ENCODE measurements around the gene SPRR1B. TPM values are rescaled to one million over a fixed set of nuclear protein-coding genes. Genes with fewer than 3 reads are reported as not detected.
"Not testable (repeated sequence)": the region's sequence is repeated elsewhere in the genome, so short reads cannot be mapped to it uniquely, and the experiment has no call there.

The SPRR1B gene
- not detected in 2 replicates for total RNA-seq (2014; rRNA removed; shearing (Covaris generic))

GRCh38 chr1:153030895-153031294 is at the start of gene SPRR1B:
SPRR1B (plus strand) TSS chr1:153031203; CDS start chr1:153032346, 1,143 bp downstream.
- DNase-seq (ENCODE audit: low read depth), result no peak

DNA sequence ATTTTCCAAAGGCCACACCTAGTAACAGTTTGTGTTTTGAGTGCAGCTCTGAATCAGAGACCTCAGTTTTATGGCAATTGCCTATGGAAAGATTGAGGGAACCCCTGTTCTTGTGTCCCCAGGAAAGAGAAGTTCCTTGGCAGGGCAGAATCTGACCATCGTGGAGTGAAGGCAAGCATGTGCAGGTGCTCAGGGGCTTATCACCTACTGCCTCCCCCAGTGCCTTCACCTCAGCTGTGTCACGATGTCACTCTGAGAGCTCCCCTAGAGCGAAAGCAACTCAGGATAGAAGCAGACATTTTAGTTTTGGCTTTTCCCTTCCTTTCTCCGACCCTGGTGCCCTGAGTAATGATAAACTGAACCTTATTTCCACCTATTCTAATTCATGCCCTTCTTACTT is 48.9 kb upstream of the SPRR1B start:
- DNase-seq (ENCODE audit: low read depth), result no peak

- no peak for DNase-seq (ENCODE audit: low read depth)
These were observed 47.8 kb upstream of the SPRR1B start for GRCh38 chr1:152983234-152983633.

DNA sequence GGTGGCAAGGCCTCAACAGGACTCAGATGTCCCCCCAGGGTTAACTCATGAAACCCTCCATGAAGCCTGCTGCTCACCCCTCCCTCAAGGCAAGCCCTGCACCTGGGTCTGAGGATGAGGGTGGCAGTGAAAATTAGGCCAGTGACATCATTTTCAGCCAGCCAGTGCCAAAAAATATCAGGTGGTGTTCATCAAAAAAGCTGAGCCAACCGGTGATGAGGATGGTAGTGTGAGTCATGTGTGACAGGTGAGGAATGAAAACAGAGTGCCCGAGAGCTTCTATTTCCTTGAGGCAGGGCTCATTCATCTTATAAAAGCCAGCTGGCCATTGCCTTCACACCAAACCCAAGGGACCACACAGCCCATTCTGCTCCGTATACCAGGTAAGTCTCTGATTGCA is 47.3 kb upstream of the SPRR1B start, which contains the start of gene SPRR1A:
Gene SPRR1A (plus strand): TSS at position 339 of the 400 bp plus-strand sequence. CDS start 1,150 bp downstream, outside the sequence.
- DNase-seq (ENCODE audit: low read depth), result no peak

DNA sequence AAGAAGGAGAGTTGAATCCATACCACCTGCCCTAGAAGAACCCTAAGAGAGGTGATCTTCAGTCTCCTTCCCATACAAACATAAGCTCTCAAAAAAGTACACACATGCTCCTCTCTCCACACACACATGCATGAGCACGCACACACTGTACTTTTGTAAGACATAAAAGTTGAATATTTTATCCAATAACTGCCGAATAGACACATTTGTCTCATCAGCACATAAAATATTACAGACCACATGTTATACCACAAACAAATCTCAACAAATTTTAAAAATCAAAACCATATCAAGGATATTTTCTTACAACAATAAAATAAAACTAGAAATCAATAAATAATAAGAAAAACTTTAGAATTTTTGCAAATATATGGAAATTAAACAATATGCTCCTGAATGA is 44.4 kb upstream of the SPRR1B start:
- no peak for DNase-seq (ENCODE audit: low read depth)

- DNase-seq (ENCODE audit: low read depth), result no peak
These were observed 37.8 kb upstream of the SPRR1B start for GRCh38 chr1:152993186-152993585.

DNA sequence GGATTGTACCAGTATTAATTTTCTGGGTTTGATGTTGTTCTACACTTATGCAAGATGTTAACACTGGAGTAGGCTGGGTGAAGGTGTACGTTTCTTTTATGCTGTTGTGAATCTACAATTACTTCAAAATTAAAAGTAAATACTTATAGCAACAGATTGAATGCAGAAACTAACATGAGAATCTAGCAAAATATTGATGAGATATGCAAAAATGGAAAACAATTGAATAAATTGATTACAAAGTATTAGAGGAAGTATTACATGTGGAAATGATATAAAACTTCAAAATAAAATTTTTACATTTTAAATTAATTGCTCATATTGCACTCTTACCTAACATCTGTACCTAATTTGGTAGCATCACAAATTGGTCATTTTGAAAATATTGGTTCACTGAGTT is 35.2 kb upstream of the SPRR1B start:
- no peak for DNase-seq (ENCODE audit: low read depth)

DNA sequence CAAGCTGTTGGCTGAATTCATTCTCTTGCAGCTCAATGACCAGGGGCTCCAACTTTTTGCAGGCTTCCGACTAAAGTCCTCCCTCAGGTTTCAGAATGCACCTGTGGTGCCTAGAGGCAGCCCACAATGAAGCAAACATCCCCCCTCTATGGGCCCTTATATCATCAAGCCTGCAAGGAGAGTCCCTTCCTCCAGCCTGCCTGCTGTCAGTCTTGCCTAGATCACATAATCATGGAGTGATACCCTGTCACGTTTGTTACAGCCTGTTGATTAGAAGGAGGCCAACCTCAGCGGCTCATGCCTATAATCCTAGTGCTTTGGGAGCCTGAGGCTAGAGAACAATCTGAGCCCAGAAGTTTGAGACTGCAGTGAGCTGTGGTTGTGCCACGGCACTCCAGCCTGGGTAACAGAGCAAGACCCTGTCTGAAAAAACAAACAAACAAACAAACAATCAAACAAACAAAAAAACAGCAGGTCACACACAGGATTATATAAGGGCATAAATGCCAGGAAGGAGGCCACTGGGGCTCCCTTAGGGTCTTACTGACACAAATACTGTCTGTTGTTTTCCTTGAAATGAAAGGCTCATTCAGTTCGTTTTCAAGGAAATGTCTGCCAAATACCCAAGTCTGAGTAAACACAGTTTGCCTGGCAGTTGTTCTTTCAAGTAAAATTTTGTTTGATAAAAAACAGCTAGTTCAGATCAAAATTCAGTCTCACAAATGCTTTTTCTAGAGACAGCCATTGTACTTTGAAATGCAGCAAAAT is 34.2 kb upstream of the SPRR1B start:
- no peak for DNase-seq (ENCODE audit: low read depth)

- no peak for DNase-seq (ENCODE audit: low read depth)
These were observed 33.1 kb upstream of the SPRR1B start for GRCh38 chr1:152997901-152998300.

- DNase-seq (ENCODE audit: low read depth), result no peak
These were observed 32.5 kb upstream of the SPRR1B start for GRCh38 chr1:152998476-152998875.

DNA sequence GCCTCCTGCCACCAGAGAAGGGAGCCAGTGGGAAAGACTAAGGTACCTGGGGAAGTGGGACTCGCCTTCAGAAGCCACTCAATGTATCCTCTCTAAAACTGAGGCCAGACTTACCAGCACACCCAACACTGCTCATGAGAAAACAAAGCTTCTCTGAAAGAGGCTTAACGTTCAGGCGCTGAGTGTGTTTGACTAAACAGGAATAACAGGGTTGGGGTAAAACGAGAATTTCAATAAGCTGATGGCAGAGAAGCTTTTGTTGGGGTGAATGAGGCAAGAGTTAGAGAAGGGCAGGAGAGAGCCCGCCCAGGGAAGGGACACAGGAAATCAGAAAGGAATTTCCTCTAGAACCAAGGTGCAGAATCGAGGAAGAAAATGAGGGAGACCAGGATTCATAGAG is 31.2 kb upstream of the SPRR1B start:
- no peak for DNase-seq (ENCODE audit: low read depth)

- peak; percentile 36 for DNase-seq (ENCODE audit: low read depth)
These were observed 30.7 kb upstream of the SPRR1B start for GRCh38 chr1:153000294-153000693.

DNA sequence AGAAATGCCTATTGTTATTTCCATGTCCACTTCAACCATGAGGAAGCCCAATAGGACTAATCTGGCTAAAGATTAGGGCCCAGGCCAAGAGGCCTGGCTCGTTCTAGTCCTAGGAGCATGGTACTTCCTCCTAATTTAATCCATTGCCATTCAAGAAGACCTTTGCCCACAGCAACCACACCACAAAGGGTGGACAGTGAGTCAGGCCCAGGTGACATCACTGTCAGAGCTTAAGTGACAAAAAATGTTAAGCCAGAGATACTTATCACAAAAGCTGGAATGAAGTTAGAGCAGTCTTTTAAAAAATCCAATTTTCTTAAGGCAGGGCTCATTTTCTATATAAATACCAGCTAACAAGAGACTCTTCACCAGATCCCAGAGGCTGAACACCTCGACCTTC is 29.6 kb upstream of the SPRR1B start, which contains the start of gene SPRR3:
Gene SPRR3 (plus strand): TSS at position 368 of the 400 bp plus-strand sequence. CDS start 1,272 bp downstream, outside the sequence.
- no peak for DNase-seq (ENCODE audit: low read depth)

GRCh38 chr1:153011235-153011758 is 19.7 kb upstream of the SPRR1B start:
- not testable (repeated sequence) for DNase-seq (ENCODE audit: low read depth)

GRCh38 chr1:153021829-153022228 is 9.2 kb upstream of the SPRR1B start:
- not testable (repeated sequence) for DNase-seq (ENCODE audit: low read depth)

DNA sequence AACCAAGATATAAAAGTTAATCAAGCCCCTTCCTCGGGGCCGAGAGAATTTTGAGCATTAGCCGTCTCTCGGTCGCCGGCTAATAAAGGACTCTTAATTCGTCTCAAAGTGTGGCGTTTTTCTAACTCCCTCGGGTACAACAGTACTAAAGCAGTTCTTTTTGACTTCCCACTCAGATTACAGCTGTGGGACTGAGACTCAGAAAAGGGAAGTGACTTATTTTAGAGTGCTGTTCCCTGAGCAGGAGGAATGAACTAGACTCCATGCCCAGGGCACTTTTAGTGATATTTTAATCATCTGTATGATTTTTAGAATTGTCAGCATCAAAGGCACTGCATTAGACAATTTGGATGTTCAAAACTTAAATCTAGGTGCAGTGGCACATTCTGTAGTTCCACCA is 8.7 kb upstream of the SPRR1B start:
- not testable (repeated sequence) for DNase-seq (ENCODE audit: low read depth)

DNA sequence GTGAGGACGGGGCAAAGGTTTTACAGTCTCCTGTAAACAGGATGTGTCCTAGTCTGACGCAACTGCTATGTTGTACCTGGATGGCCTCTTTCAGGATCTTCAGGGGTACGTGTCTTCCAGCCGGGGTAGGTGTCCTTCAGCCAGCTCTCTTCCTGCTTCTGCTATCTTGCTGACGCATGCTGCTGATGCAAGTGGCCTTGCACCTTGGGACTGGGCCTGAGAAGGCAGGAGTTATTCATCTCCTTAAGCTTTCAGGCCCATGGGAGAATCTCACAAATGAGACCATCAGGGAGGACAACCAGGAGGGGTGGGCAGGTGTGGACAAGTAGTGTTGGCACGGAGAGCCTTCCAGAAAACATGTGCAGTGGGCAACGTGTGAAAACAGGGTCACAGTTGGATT is 7.9 kb upstream of the SPRR1B start:
- no peak for DNase-seq (ENCODE audit: low read depth)

- no peak for DNase-seq (ENCODE audit: low read depth)
These were observed 6.6 kb upstream of the SPRR1B start for GRCh38 chr1:153024413-153024812.

GRCh38 chr1:153025797-153026196 is 5.2 kb upstream of the SPRR1B start:
- no peak for DNase-seq (ENCODE audit: low read depth)

DNA sequence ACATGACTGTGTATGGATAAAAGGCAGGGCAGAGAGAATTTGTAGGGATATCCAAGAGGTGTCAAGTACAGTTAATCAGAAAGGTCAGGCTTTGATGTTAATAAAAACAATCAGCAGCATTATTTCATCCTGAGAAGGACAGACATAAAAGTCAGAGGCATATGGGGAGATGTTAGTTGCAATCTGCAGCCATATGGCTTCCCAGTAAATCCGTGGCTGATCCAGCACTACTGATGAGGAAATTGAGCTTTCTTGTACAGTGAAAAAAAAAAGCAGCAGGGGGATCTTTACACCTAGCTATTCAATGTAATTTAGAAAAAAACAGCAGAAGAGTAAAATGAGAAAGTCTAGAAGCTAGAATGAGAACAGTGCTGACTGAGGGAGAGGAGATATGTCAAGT is 2.2 kb upstream of the SPRR1B start:
- DNase-seq (ENCODE audit: low read depth), result no peak

DNA sequence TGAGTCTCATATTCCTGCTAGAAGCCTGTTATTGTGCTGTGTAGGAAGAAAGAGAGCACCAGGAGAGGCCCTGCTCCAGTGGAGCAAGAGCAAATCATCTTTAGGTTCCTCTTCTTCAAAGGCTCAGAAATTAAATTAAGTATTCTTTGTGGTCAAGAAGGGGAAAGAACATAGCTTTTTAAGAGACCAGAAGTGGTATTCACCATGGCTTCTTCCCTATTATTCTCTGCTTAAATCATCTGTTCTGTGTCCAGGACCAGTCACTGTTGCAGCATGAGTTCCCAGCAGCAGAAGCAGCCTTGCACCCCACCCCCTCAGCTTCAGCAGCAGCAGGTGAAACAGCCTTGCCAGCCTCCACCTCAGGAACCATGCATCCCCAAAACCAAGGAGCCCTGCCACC is 1.1 kb downstream of the SPRR1B start:
- no peak for DNase-seq (ENCODE audit: low read depth)

DNA sequence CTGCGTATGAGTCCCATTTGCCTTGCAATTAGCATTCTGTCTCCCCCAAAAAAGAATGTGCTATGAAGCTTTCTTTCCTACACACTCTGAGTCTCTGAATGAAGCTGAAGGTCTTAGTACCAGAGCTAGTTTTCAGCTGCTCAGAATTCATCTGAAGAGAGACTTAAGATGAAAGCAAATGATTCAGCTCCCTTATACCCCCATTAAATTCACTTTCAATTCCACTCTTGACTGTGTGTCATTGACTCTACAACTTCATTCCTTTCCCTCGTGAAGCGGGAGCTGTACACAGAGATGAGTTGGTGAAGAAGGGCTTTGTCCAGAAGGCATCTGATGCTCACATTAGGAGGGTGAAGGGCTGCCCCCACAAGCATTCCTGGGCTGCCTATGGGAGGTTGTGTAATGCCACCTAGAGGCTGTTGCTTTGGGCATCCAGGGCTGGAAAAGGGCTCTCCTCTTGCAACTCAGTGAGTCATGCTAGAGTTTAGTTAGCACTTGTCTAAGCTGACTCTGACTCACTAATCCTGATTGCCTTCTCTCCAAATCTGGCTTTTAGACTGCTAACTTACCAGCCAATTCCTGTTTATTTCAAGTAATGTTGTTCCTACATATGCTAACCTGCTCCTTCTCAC is 1.8 kb downstream of the SPRR1B start:
- peak; percentile 82 for DNase-seq (ENCODE audit: low read depth)

DNA sequence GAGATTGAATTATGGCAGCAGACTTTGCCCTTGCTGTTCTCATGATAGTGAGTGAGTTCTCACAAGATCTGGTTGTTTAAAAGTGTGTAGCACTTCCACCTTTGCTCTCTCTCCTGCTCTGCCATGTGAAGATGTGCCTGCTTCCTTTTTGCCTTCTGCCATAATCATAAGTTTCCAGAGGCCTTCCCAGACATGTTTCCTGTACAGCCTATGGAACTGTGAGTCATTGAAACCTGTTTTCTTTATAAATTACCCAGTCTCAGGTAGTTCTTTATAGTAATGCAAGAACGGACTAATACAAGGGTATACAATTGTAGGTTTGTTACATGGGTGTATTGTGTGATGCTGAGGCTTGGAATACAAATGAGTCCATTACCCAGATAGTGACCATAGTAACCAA is 4.2 kb downstream of the SPRR1B start:
- DNase-seq (ENCODE audit: low read depth), result no peak

Measured in Daoy (cell line).